ENCODE results near the gene NCBP3. TPM values are rescaled to one million over a fixed set of nuclear protein-coding genes. Genes with fewer than 3 reads are reported as not detected.

NCBP3 gene
- total RNA-seq, 1 donor from 2014 or later, result 45.8 TPM

DNA sequence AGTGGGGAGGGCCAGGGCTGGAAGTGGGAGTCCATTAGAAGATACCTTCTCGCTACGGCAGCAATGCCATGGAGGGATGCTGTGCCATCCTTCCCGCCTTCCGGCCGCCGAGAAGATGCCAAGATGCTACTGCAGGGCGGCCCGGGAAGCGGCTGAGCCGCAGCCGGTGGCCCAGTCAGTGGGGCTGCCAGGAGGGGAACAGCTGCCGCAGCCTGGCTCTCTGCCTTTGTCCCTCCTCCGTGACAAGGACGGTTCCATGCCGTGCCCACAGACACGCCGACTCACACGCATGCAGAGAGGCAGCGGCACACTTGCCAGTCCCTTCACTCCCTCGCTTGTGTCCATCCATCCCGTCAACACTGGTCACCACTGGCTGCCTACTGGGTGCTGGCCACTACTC lies 20.2 kb upstream of the NCBP3 start:
- H3K4me1 Mint-ChIP-seq (ENCODE audit: unreplicated experiment), result peaks cover 20% of the 10 kb centered on the region
- H3K9me3 Mint-ChIP-seq (ENCODE audit: unreplicated experiment), result no peaks in the 10 kb centered on the region
- H3K36me3 Mint-ChIP-seq (ENCODE audit: unreplicated experiment), result no peaks in the 10 kb centered on the region
- DNase-seq (ENCODE audit: extremely low spot score, unreplicated experiment), result no peak
- no peaks in the 10 kb centered on the region for H3K27me3 Mint-ChIP-seq (ENCODE audit: unreplicated experiment)
- no peak overlapping the region for H3K27ac Mint-ChIP-seq (ENCODE audit: unreplicated experiment)
- no peak overlapping the region for H3K4me3 Mint-ChIP-seq (ENCODE audit: unreplicated experiment)
- TF ChIP-seq, protein P1, sequence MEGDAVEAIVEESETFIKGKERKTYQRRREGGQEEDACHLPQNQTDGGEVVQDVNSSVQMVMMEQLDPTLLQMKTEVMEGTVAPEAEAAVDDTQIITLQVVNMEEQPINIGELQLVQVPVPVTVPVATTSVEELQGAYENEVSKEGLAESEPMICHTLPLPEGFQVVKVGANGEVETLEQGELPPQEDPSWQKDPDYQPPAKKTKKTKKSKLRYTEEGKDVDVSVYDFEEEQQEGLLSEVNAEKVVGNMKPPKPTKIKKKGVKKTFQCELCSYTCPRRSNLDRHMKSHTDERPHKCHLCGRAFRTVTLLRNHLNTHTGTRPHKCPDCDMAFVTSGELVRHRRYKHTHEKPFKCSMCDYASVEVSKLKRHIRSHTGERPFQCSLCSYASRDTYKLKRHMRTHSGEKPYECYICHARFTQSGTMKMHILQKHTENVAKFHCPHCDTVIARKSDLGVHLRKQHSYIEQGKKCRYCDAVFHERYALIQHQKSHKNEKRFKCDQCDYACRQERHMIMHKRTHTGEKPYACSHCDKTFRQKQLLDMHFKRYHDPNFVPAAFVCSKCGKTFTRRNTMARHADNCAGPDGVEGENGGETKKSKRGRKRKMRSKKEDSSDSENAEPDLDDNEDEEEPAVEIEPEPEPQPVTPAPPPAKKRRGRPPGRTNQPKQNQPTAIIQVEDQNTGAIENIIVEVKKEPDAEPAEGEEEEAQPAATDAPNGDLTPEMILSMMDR (IDR thresholded peaks at IDR 0.05), result no peak

DNA sequence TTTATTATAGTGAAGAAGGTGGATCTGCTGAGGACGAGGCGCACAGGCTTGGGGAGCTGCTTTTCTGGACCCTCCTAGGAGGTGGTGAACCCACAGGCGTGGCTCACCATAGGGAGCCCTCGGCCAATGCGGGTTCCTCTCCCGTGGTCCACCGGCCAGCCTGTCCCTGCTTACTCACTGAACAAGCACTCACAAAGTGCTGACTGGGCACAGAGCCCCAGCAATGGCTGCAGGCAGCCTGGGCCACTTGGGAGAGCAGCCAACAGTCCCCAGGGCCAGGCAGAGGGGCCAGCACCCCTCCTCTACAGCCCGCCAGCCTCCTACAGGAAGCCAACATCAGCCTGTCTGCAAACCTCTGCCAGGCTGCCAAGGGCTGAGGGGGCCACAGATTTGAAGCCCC lies 19.1 kb upstream of the NCBP3 start:
- H3K27ac Mint-ChIP-seq (ENCODE audit: unreplicated experiment), result no peak overlapping the region

DNA sequence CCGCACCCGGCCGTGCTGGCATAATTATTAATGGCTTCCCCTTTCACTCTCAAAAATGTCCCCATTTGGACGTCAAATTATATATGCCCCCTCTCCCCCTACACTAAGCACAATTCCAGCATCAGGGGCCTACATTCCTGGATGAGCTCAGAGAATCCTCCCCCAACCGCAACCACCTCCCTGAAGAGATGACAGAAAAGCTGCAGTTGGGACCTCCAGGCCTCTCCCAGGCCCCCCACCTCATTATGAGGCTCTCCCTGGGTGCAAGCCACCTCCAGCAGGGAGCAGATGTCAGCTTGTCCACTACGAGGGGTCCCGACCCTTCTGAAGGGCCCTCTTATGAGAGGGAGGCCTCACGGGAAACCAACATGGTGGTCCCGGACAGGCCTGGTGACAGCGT lies 18.5 kb upstream of the NCBP3 start:
- H3K36me3 Mint-ChIP-seq (ENCODE audit: unreplicated experiment), result no peaks in the 10 kb centered on the region
- H3K4me3 Mint-ChIP-seq (ENCODE audit: unreplicated experiment), result no peak overlapping the region
- H3K4me1 Mint-ChIP-seq (ENCODE audit: unreplicated experiment), result peaks cover 14% of the 10 kb centered on the region
- H3K27ac Mint-ChIP-seq (ENCODE audit: unreplicated experiment), result no peak overlapping the region
- no peaks in the 10 kb centered on the region for H3K9me3 Mint-ChIP-seq (ENCODE audit: unreplicated experiment)
- no peaks in the 10 kb centered on the region for H3K27me3 Mint-ChIP-seq (ENCODE audit: unreplicated experiment)
- DNase-seq (ENCODE audit: extremely low spot score, unreplicated experiment), result no peak
- TF ChIP-seq, protein P1 (IDR thresholded peaks at IDR 0.05), result no peak

More for the DNA sequence above, 19.1 kb upstream of the NCBP3 start:
- no peaks in the 10 kb centered on the region for H3K36me3 Mint-ChIP-seq (ENCODE audit: unreplicated experiment)
- H3K27me3 Mint-ChIP-seq (ENCODE audit: unreplicated experiment), result no peaks in the 10 kb centered on the region
- peaks cover 14% of the 10 kb centered on the region for H3K4me1 Mint-ChIP-seq (ENCODE audit: unreplicated experiment)
- H3K4me3 Mint-ChIP-seq (ENCODE audit: unreplicated experiment), result no peak overlapping the region
- TF ChIP-seq, protein P1 (IDR thresholded peaks at IDR 0.05), result no peak
- no peaks in the 10 kb centered on the region for H3K9me3 Mint-ChIP-seq (ENCODE audit: unreplicated experiment)
- no peak for DNase-seq (ENCODE audit: extremely low spot score, unreplicated experiment)

DNA sequence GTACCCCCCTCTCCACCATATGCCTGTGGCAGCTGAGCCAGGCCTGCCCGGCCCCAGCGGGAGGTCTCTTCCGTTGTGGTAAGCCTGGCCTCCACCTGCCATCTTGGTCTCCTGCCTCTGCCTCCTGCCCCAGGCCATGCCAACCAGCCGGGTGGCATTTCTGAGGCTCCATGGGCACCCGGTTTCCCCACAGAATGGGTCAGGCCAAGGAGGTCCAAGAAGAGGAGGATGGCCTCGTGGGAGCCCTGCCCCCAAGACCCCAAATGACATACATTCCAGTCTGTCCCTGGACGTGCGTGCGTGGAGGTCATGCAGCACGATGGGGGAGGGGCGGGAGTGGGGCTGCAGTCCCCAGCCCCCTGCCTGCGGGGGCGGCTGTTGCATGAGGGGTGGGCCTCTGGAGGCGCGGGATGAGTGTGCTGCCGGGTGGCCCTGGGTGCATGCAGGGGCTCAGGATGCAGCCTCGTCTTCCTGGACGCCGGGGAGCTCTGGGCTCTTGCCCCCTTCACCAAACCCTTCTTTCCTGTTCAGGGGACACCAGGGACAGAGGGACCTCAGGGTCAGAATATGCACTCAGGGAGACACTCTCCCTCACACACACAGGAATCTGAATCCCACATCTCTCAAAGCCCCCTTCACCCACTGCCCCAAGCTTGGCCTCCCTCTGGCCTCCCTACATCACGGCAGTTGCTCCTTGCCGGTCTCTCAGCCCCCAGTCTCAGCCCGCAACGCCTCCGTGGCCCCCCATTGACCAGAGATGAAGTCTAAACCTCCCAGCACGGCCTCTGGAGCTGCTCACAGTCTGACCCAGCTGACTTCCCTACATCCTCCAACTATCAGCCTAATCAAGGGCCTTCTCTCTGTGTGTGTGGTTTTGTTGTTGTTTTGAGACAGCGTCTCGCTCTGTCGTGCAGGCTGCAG lies 16.0 kb upstream of the NCBP3 start:
- no peak for DNase-seq (ENCODE audit: extremely low spot score, unreplicated experiment)
- no peaks in the 10 kb centered on the region for H3K27me3 Mint-ChIP-seq (ENCODE audit: unreplicated experiment)
- H3K4me1 Mint-ChIP-seq (ENCODE audit: unreplicated experiment), result peaks cover 9% of the 10 kb centered on the region
- no peak overlapping the region for H3K4me3 Mint-ChIP-seq (ENCODE audit: unreplicated experiment)
- no peaks in the 10 kb centered on the region for H3K9me3 Mint-ChIP-seq (ENCODE audit: unreplicated experiment)
- H3K36me3 Mint-ChIP-seq (ENCODE audit: unreplicated experiment), result no peaks in the 10 kb centered on the region
- no peak overlapping the region for H3K27ac Mint-ChIP-seq (ENCODE audit: unreplicated experiment)
- TF ChIP-seq, protein P1 (IDR thresholded peaks at IDR 0.05), result no peak

DNA sequence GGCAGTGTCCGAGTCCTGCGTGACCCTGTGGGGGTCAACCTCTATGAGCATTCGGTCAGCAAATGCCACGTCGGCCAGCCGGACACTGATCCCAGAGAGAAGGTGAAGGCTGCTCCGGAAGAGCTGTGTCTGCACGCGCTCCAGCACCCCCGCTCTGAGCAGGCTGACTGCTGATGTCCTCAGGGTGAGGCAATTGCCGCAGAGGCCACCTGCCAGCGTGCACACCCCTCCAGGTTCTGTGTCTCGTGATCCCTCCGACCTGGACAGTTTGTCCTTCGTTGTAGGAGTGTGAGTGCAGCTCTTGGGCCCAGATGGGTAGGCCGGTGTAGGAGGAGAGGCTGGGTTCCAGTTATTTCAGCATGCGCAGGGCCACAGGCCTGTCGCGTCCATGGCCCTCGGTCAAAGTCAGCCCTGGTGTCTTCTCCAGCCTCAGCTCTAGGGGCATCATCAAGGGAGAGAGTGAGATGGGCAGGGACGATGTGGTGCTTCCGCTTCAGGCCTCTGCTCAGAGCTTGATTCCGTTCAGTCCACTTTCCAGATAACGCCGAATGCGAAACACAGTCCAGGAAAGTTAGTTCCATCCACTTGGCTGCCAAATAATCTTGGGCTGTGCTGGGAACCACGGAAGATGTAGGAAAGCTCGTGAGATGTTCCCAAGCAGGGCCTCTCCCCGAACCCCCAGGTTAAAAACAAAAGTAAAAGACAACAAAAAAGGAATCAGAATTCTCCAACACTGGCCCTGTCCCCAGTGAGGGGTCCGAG lies 15.1 kb upstream of the NCBP3 start:
- Mint-ChIP-seq H3K9me3 (ENCODE audit: unreplicated experiment) (no peaks in the 10 kb centered on the region), H3K4me3 (ENCODE audit: unreplicated experiment) (no peak overlapping the region), H3K36me3 (ENCODE audit: unreplicated experiment) (no peaks in the 10 kb centered on the region), H3K27me3 (ENCODE audit: unreplicated experiment) (no peaks in the 10 kb centered on the region), H3K4me1 (ENCODE audit: unreplicated experiment) (peaks cover 9% of the 10 kb centered on the region), H3K27ac (ENCODE audit: unreplicated experiment) (no peak overlapping the region)
- TF ChIP-seq, protein P1 (IDR thresholded peaks at IDR 0.05), result no peak
- DNase-seq (ENCODE audit: extremely low spot score, unreplicated experiment), result no peak

All from osteocyte (in vitro differentiated cells).